HG03066 (cell line): Measurements from ENCODE around the gene ACER1.

Source experiments
- ATAC-seq: cut with Tn5 transposase; IDR thresholded peaks from one replicate; pipeline ENCODE4 v1.9.1; 2021; ENCODE audit warnings: low read depth; ENCODE audit not compliant: unreplicated experiment

The ACER1 gene

DNA sequence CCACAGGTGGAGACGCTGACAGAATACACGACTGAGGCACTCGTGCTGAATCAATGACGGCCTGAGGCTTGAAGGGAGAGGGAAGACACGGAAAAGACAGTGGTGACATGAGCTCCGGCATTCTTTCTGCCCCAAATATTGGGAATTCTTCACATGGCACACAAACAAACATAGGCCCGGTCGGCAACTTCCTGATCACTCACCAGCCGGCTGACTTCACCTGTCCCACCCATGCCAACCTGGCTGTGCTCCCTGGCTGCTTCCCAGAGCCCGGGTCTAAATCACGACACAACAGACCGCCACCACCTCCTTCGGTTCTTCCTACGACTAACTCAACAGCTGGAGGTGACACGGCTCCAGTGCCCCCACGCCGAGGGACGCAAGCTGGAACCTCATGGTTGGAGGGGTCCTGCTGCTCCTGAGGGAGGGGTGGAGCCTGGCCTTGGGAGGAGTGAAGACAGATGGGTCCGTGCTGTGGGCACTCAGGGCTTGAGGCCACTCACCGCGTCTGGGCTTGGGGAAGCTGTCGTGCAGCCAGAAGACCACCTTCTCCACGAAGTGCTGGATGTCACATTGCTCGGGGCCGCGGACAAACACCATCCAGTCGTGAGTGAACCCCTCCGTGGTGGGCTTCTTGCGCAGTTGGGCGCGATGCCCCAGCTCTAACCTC is 63.2 kb downstream of the ACER1 start:
- ATAC-seq = no peak

DNA sequence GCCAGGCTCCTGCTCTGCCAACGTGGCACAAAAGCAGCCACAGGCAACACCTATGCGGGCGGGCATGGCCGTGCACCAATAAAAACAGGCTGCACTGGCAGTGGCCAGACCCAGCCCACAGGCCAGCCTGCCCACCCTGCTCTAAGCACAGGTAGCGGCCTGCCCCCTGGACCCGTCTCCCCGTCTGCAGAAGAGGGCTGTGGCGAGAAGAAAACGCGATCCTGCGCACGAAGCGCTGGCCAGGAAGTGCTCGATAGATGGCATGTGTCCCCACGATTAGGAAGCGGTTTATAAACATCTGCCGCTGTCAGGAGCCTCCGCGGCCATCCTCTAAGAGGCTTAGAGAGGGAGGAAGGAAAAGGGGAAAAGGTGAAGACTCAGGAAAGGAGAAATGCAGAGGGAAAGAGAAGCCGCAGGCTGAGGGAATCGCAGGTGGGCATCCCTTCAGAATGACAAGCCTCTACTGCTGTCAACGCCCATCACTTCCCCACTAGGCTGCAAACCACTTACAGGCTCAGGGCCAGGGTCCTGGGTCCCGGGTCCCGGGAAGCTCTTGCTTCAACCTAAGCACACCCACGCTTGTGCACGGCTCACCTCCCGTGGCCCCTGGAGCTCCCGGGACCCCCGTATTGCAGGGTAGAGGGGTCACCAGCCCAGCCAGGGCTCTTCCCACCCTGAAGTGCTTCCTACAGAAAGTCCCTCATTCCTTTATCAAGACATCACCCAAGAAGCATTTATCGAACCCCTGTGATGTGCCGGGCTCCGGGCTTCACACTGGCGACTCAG is 64.1 kb downstream of the ACER1 start:
- ATAC-seq = no peak

DNA sequence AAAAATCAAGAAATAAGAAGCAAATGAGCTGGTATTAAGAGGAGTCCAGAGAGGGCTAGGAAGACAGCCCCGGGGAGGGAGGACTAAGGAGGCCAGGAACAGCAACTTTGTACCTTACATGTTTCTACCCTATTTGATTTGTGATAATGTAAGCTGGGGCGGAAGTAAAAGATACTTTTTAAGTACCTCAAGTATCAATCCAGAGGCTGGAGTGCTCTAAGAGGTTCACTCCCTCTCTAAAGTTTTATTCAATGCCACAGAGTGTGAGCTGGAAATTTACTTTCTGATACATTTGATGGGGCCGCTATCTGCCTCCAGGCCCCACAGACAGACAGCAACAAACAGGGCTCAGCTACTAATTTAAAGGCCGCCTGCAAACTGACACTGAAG is 65.0 kb downstream of the ACER1 start:
- ATAC-seq = no peak

DNA sequence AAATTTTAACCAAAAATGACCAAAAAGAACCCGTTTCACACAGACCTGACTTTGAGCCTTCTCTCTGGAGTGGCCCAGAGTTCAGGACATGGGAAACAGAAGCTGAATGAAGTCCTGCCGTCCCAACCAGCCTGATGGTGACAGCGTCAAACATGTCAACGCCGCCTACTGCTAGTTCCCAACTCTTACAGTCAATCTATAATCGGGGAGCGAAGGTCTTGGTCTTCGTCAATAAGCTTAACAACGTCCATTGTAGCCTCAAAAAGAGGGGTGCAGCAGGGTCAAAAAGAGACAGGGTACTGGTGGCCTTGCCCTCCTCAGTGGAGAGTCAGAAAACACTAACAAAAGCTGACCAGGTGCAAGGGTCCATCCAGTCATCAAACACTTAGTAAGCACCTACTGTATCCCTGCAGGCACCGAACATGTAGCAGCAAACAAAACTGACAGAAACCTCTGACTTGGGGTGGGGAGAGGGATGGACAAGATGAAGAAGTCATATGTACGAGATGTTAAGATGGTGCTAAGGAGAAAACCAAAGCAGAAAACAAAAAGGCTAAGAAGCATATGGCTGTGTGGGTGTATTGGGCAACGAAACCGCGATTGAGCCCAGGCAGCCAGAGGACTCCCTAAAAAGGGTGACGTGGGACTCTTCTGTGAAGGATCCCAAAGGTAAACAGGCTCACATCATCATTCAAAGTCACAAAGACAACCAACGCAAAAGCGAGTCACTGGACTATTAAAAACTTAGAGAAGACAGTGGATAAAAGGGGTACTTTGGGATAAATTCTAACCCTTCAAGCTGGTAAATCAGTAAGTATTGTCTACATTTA is 65.6 kb downstream of the ACER1 start:
- no peak for ATAC-seq

- ATAC-seq = no peak
Observed at GRCh38 chr19:6264803-6265202, 68.6 kb downstream of the ACER1 start.

GRCh38 chr19:6263735-6264444 is 69.5 kb downstream of the ACER1 start:
- ATAC-seq = no peak

DNA sequence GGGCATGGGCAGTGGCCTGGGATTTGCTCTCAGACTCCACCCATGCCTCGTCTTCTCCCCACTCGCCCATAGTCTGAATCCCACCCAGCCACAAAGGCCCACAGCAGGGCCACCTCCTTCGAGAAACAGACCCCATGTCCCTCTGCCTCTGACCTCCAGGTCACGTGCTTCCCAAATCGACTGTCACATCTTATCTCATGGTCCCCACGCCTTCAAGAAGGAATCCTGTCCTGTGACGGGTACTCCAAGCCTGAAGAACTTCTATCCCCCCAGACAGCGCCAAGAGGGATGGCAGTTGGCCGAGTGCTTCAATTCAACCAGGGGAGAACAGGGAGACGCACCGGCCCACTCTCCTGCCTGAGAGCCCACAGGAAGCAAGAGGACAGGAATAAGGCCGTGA is 70.1 kb downstream of the ACER1 start:
- ATAC-seq = no peak

DNA sequence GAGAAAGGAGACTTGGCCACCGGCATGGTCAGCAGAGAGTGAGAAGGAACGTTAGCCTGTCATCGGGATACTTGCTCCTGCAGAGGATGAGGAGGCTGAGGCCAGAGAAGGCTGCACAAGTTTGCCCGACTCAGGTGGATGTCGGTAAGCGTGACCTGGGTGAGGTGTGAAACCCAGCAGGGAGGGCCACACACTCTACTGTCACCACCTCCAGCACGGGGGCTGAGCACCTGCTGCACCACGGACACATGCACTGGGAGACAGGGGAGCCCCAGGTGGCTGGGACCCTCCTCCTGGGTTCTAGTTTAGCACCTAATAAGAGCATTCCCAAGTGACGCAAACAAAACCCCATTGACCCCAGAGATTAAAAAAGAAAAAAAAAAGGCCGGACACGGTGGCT is 70.9 kb downstream of the ACER1 start:
- no peak for ATAC-seq

DNA sequence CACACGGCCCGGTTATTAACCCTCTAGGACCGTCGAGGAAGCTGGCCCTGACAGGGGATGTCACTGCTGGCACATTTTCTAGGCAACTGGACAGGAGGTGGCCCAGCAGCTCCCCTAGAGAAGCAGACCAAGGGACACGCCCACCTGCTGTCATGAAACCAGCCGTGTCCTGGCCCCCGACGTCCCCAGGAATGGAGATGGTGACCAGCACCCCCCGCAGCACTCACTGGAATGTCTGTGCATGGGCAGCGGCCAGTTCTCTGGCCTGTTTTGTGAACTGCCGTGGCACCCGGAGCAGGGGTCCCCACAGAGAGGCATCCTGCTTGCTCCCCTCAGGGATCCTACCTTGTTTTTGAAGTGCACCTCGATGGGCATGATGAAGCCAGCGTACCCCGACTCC is 71.5 kb downstream of the ACER1 start:
- no peak for ATAC-seq

GRCh38 chr19:6260912-6261650 is 72.3 kb downstream of the ACER1 start:
- ATAC-seq = no peak

GRCh38 chr19:6260376-6260775 is 73.0 kb downstream of the ACER1 start:
- no peak for ATAC-seq

- ATAC-seq = no peak
Observed at GRCh38 chr19:6259312-6259861, 74.0 kb downstream of the ACER1 start.

GRCh38 chr19:6258812-6259311 is 74.5 kb downstream of the ACER1 start:
- no peak for ATAC-seq
